DMS79 treated with DMSO at 0.1 percent for 48 hours (cell line): ENCODE results near the gene RPSA.
"Not testable (repeated sequence)": the region's sequence is repeated elsewhere in the genome, so short reads cannot be mapped to it uniquely, and the experiment has no call there.

Source experiments
- DNase-seq: peaks from one replicate; lab custom pipeline; 2025; lab: John Stamatoyannopoulos, UW

The RPSA gene

GRCh38 chr3:39406368-39407258 is at the start of gene RPSA:
RPSA (plus strand) TSS chr3:39406720; CDS start chr3:39407654, 934 bp downstream.
- DNase-seq, result peak; percentile 90

GRCh38 chr3:39358333-39358732 is 48.2 kb upstream of the RPSA start:
- no peak for DNase-seq

GRCh38 chr3:39361252-39361927 is 45.1 kb upstream of the RPSA start:
- no peak for DNase-seq

GRCh38 chr3:39362192-39362591 is 44.3 kb upstream of the RPSA start:
- DNase-seq, result peak; percentile 75

- peak; percentile 91 for DNase-seq
These were observed 43.7 kb upstream of the RPSA start for GRCh38 chr3:39362812-39363211.

- not testable (repeated sequence) for DNase-seq
These were observed 36.1 kb upstream of the RPSA start for GRCh38 chr3:39370450-39370849.

- no peak for DNase-seq
These were observed 33.7 kb upstream of the RPSA start for GRCh38 chr3:39372833-39373232.

- DNase-seq, result no peak
These were observed 29.4 kb upstream of the RPSA start for GRCh38 chr3:39376959-39377634.

- DNase-seq, result no peak
These were observed 28.4 kb upstream of the RPSA start for GRCh38 chr3:39378088-39378487.

GRCh38 chr3:39378957-39379777 is 27.4 kb upstream of the RPSA start:
- no peak for DNase-seq

- no peak for DNase-seq
These were observed 26.8 kb upstream of the RPSA start for GRCh38 chr3:39379778-39380155.

GRCh38 chr3:39381432-39381831 is 25.1 kb upstream of the RPSA start:
- DNase-seq, result no peak

GRCh38 chr3:39383045-39383880 is 23.3 kb upstream of the RPSA start, which contains the start of gene SLC25A38:
SLC25A38 (plus strand) TSS chr3:39383370; CDS start chr3:39383725, 355 bp downstream.
- no peak for DNase-seq

- no peak for DNase-seq
These were observed 22.4 kb upstream of the RPSA start for GRCh38 chr3:39383881-39384664.

- DNase-seq, result no peak
These were observed 21.9 kb upstream of the RPSA start for GRCh38 chr3:39384665-39385000.

GRCh38 chr3:39385456-39386090 is 20.9 kb upstream of the RPSA start:
- DNase-seq, result no peak

GRCh38 chr3:39386318-39386717 is 20.2 kb upstream of the RPSA start:
- DNase-seq, result no peak

GRCh38 chr3:39387411-39387975 is 19.0 kb upstream of the RPSA start:
- no peak for DNase-seq

GRCh38 chr3:39388153-39388552 is 18.4 kb upstream of the RPSA start:
- DNase-seq, result no peak
